ENCODE measurements around the gene STK32A.

- TF ChIP-seq, protein P1, sequence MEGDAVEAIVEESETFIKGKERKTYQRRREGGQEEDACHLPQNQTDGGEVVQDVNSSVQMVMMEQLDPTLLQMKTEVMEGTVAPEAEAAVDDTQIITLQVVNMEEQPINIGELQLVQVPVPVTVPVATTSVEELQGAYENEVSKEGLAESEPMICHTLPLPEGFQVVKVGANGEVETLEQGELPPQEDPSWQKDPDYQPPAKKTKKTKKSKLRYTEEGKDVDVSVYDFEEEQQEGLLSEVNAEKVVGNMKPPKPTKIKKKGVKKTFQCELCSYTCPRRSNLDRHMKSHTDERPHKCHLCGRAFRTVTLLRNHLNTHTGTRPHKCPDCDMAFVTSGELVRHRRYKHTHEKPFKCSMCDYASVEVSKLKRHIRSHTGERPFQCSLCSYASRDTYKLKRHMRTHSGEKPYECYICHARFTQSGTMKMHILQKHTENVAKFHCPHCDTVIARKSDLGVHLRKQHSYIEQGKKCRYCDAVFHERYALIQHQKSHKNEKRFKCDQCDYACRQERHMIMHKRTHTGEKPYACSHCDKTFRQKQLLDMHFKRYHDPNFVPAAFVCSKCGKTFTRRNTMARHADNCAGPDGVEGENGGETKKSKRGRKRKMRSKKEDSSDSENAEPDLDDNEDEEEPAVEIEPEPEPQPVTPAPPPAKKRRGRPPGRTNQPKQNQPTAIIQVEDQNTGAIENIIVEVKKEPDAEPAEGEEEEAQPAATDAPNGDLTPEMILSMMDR (IDR thresholded peaks at IDR 0.05 in 8 of 11, conservative IDR thresholded peaks at IDR 0.05 in 3 of 11) = no peak
- TF ChIP-seq POLR2A (IDR thresholded peaks at IDR 0.05) (no peak), POLR2AphosphoS5 (IDR thresholded peaks at IDR 0.05) (no peak)
Measured at GRCh38 chr5:147410496-147411358, 175.9 kb downstream of the STK32A start.

Data from spleen (tissue), 7 donors.